Endothelial cell of umbilical vein (primary cell): ENCODE results near the gene VPS54. TPM values are rescaled to one million over a fixed set of nuclear protein-coding genes. Genes with fewer than 3 reads are reported as not detected.

ENCODE experiments used
- BruUV-seq: library from RNA; stranded (reverse); fragments of 400-500 nt; replicated peaks from 2 replicates; lab custom pipeline; 2021; lab: Mats Ljungman, UMichigan
- CTCF ChIA-PET: fragments of 300-600, 350-600 bp; sonication (Branson Sonifier 250); formaldehyde crosslinking; loops from one replicate; lab custom pipeline; 2021; ENCODE audit warnings: antibody characterized with exemption, inconsistent platforms; lab: Charles Lee
- POLR2A ChIA-PET: fragments of 300-600, 350-600 bp; sonication (Branson Sonifier 250); formaldehyde crosslinking; loops from one replicate; lab custom pipeline; 2021; ENCODE audit warnings: antibody characterized with exemption, inconsistent platforms; lab: Charles Lee
- DNase-seq: peaks from one replicate; pipeline ENCODE4 v3.0.0-alpha.2; 2011; ENCODE audit warnings: low read depth, low spot score
- FAIRE-seq: peaks from 2 replicates; lab custom pipeline; 2011; peaks lifted over from hg19 to GRCh38; lab: Jason Lieb, UNC
- H2AFZ ChIP-seq: 2 replicates; pipeline ENCODE4 v1.6.0; 2012; ENCODE audit warnings: low read depth, low read length, control low read depth, inconsistent platforms
- H3K27ac ChIP-seq: 2 replicates; pipeline ENCODE4 v1.5.1; 2011; ENCODE audit warnings: low read depth, mild to moderate bottlenecking, control low read depth, low read length, moderate library complexity; ENCODE audit not compliant: insufficient read depth
- H3K27me3 ChIP-seq, 2 experiments: 2 replicates each; pipeline versions ENCODE4 v1.6.0 to v1.6.1; 2011; ENCODE audit warnings: low read length in 2 of 2, mixed read lengths in 1 of 2; ENCODE audit not compliant: control insufficient read depth in 2 of 2, insufficient read depth in 2 of 2
- H3K36me3 ChIP-seq, 2 experiments: 2 replicates in 1 of 2; 3 replicates in 1 of 2; pipeline ENCODE4 v1.5.1; 2011; ENCODE audit warnings: low read length in 2 of 2, mild to moderate bottlenecking in 1 of 2, moderate library complexity in 1 of 2; ENCODE audit not compliant: control insufficient read depth in 2 of 2, insufficient read depth in 2 of 2; ENCODE audit errors: extremely low read depth in 1 of 2
- H3K4me1 ChIP-seq: 3 replicates; pipeline ENCODE4 v1.5.1; 2011; ENCODE audit warnings: mild to moderate bottlenecking, low read length; ENCODE audit not compliant: control insufficient read depth, insufficient read depth; ENCODE audit errors: extremely low read depth
- H3K4me2 ChIP-seq: 2 replicates; pipeline ENCODE4 v1.6.1; 2011; ENCODE audit warnings: low read length, control low read depth, mixed read lengths; ENCODE audit not compliant: insufficient read depth
- H3K4me3 ChIP-seq, 3 experiments: fragments of 200-600 bp in 1 of 3; sonication (generic), shearing (Covaris generic) in 1 of 3; replicated peaks in 1 of 3; 2 replicates each; pipeline ENCODE4 v1.5.1; 2011 to 2016; ENCODE audit warnings: control low read depth in 3 of 3, low read length in 3 of 3, mild to moderate bottlenecking in 2 of 3, inconsistent platforms in 1 of 3, low read depth in 1 of 3, moderate library complexity in 1 of 3; ENCODE audit not compliant: insufficient read depth in 1 of 3
- H3K79me2 ChIP-seq: 2 replicates; pipeline ENCODE4 v1.6.0; 2012; ENCODE audit warnings: low read length, inconsistent platforms; ENCODE audit not compliant: control insufficient read depth, insufficient read depth
- H3K9ac ChIP-seq: replicated peaks from 2 replicates; pipeline ENCODE3; 2011; ENCODE audit warnings: low read length, control low read depth; ENCODE audit not compliant: insufficient read depth; ENCODE audit errors: extremely low read depth
- H3K9me1 ChIP-seq: replicated peaks from 3 replicates; pipeline ENCODE4 v1.6.0; 2011; ENCODE audit warnings: mild to moderate bottlenecking, low read length; ENCODE audit not compliant: control insufficient read depth, insufficient read depth; ENCODE audit errors: extremely low read depth
- H3K9me3 ChIP-seq: replicated peaks from 2 replicates; pipeline ENCODE4 v1.5.1; 2012; ENCODE audit warnings: low read length, inconsistent platforms; ENCODE audit not compliant: control insufficient read depth, insufficient read depth
- H4K20me1 ChIP-seq: replicated peaks from 2 replicates; pipeline ENCODE3; 2011; ENCODE audit warnings: mild to moderate bottlenecking, low read length; ENCODE audit not compliant: control insufficient read depth, insufficient read depth; ENCODE audit errors: extremely low read depth
- EZH2 ChIP-seq: IDR thresholded peaks from 2 replicates; pipeline ENCODE4 v1.6.1; 2012; ENCODE audit warnings: borderline replicate concordance, low read depth, mild to moderate bottlenecking, moderate library complexity, low read length, inconsistent platforms; ENCODE audit not compliant: severe bottlenecking
- FOS ChIP-seq: IDR thresholded peaks from 2 replicates; pipeline ENCODE4 v1.6.1; 2011; ENCODE audit warnings: mild to moderate bottlenecking, low read length, moderate library complexity, borderline replicate concordance; ENCODE audit not compliant: insufficient read depth
- GATA2 ChIP-seq: IDR thresholded peaks from 2 replicates; pipeline ENCODE4 v1.7.0; 2011; ENCODE audit warnings: low read depth, mild to moderate bottlenecking, moderate library complexity, mixed read lengths, low read length; ENCODE audit not compliant: insufficient read length, insufficient read depth
- JUN ChIP-seq: IDR thresholded peaks from 2 replicates; pipeline ENCODE4 v1.6.1; 2011; ENCODE audit warnings: borderline replicate concordance, low read depth; ENCODE audit not compliant: insufficient read length, insufficient read depth
- MYC ChIP-seq: IDR thresholded peaks from one replicate; pipeline ENCODE4 v1.6.1; 2011; ENCODE audit warnings: mild to moderate bottlenecking, low read depth, low read length
- POLR2A ChIP-seq: IDR thresholded peaks from 2 replicates; pipeline ENCODE4 v1.6.1; 2012; ENCODE audit warnings: low read depth, mild to moderate bottlenecking, control low read depth, low read length
- POLR2AphosphoS5 ChIP-seq: IDR thresholded peaks from 2 replicates; pipeline ENCODE4 v1.6.1; 2012; ENCODE audit warnings: low read depth, mild to moderate bottlenecking, control low read depth, low read length, moderate library complexity; ENCODE audit not compliant: insufficient read depth
- dilution Hi-C: fragments of 300-500 bp; cut with MboI; formaldehyde crosslinking; loops from one replicate; pipeline ENCODE4 v1.15.0; 2019; ENCODE audit warnings: low sequenced_read_pairs; ENCODE audit not compliant: extremely low pct_ligation_motif_present
- intact Hi-C: fragments of 100-400 bp; cut with micrococcal nuclease; formaldehyde crosslinking; loops from one replicate; pipeline ENCODE4 v1.10.0; 2022
- polyA plus RNA-seq, 4 experiments: library from polyadenylated mRNA; depleted of rRNA in 3 of 4; stranded (reverse) in 3 of 4; unstranded in 1 of 4; fragments of >200 nt; gene quantifications; 2 replicates each; pipeline versions ENCODE4 v1.2.1 to v1.2.3, GENCODE V29; 2011 to 2012; ENCODE audit warnings: missing spikeins in 1 of 4
- total RNA-seq: library from RNA; stranded (reverse); gene quantifications from 2 replicates; pipeline ENCODE4 v1.2.3, GENCODE V29; 2021
- TF ChIP-seq, protein P1 (sequence below), 2 donors: IDR thresholded peaks; 1 replicate in 1 of 2; 2 replicates in 1 of 2; pipeline ENCODE4 v1.5.1; 2011; ENCODE audit warnings: low read length in 2 of 2, mild to moderate bottlenecking in 2 of 2, moderate library complexity in 2 of 2, control low read depth in 1 of 2, inconsistent platforms in 1 of 2, low read depth in 1 of 2; ENCODE audit not compliant: insufficient read depth in 1 of 2; ENCODE audit errors: extremely low read depth in 1 of 2
- TF ChIP-seq, protein P2 (sequence below): IDR thresholded peaks from 2 replicates; pipeline ENCODE4 v1.6.1; 2011; ENCODE audit not compliant: insufficient read depth, insufficient read length

VPS54 gene
- total and polyA plus RNA-seq, 2 donors (not counting 3 experiments of a cell fraction or from before 2014, with no cell fraction given), result 6.3 to 17.7 TPM

DNA sequence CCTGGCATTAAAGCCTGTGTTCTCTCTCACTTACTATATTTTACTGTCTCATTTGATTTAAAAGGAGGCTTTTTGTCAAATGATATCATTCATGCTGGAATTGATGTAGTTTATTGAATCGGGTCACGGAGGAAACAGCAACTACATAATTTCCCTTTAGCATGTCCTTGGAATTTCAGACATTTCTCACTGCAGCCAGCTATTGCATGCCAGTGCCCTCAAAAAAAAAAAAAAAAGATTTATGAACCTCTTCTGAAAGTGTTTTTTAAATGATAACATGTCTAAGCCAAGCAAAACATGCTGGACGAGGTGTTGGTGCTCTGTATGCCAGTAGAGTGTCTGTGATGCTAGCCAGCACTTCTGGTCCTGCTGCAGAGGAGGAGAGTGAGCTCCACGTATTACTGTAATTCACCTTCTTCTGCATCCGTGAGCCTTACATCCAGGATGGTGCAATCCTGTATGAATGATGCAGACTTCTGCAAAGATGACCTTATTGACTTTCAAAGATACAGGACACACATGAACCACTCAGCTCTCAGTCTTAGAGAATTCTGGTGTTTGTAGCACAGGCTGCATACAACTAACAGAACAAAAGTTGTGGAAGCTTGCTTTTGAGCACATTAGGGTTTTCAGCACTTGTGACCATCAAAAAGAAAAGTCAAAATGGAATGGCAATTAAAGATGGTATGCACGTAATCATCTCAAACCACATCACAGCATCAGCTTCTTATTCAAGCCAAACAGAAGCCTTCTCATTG, 146.5 kb downstream of the VPS54 start:
- Histone ChIP-seq H3K79me2 (peaks cover 8% of the 10 kb centered on the region), H3K36me3 (no peaks in the 10 kb centered on the region), H3K27me3 (no peaks in the 10 kb centered on the region), H3K4me3 (no peak overlapping the region), H3K4me1 (no peaks in the 10 kb centered on the region), H2AFZ (no peak overlapping the region), H3K27ac (no peak overlapping the region), H4K20me1 (no peaks in the 10 kb centered on the region), H3K9me1 (no peaks in the 10 kb centered on the region), H3K9me3 (no peaks in the 10 kb centered on the region), H3K4me2 (no peak overlapping the region), H3K9ac (no peak overlapping the region)
- FAIRE-seq, result no peak
- ChIA-PET POLR2A (interaction anchor here (0.6 kb wide), 1 partner anchor 30 kb away, joined by 3 read pairs; no protein-coding TSS in a partner anchor), CTCF (interaction anchor here (0.8 to 2.5 kb wide), 3 partner anchors 12 to 174 kb away, joined by 3 to 12 read pairs (median 6); no protein-coding TSS in a partner anchor)
- dilution Hi-C loops (no loop called here), intact Hi-C loops (no loop called here)
- BruUV-seq, result no TSS peak
- TF ChIP-seq POLR2A (no peak), MYC (no peak), GATA2 (no peak), FOS (no peak), EZH2 (no peak), POLR2AphosphoS5 (no peak), JUN (no peak)
- TF ChIP-seq, protein P1, sequence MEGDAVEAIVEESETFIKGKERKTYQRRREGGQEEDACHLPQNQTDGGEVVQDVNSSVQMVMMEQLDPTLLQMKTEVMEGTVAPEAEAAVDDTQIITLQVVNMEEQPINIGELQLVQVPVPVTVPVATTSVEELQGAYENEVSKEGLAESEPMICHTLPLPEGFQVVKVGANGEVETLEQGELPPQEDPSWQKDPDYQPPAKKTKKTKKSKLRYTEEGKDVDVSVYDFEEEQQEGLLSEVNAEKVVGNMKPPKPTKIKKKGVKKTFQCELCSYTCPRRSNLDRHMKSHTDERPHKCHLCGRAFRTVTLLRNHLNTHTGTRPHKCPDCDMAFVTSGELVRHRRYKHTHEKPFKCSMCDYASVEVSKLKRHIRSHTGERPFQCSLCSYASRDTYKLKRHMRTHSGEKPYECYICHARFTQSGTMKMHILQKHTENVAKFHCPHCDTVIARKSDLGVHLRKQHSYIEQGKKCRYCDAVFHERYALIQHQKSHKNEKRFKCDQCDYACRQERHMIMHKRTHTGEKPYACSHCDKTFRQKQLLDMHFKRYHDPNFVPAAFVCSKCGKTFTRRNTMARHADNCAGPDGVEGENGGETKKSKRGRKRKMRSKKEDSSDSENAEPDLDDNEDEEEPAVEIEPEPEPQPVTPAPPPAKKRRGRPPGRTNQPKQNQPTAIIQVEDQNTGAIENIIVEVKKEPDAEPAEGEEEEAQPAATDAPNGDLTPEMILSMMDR (IDR thresholded peaks at IDR 0.05; ENCODE audit: extremely low read depth in 1 of 2, insufficient read depth in 1 of 2, low read depth in 1 of 2, low read length in 2 of 2), result no peak
- TF ChIP-seq, protein P2, sequence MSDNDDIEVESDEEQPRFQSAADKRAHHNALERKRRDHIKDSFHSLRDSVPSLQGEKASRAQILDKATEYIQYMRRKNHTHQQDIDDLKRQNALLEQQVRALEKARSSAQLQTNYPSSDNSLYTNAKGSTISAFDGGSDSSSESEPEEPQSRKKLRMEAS, result no peak
- peak; percentile 74 for DNase-seq
